Chondrocyte (in vitro differentiated cells): Measurements from ENCODE around the gene G6PD. TPM values are rescaled to one million over a fixed set of nuclear protein-coding genes. Genes with fewer than 3 reads are reported as not detected.

Source experiments
- DNase-seq: peaks from one replicate; pipeline ENCODE4 v3.0.0; 2021; ENCODE audit warnings: mixed read lengths, low spot score
- H3K27ac Mint-ChIP-seq: one replicate; pipeline ENCODE4 v1.8.0; 2021; ENCODE audit warnings: mild to moderate bottlenecking, moderate library complexity, mixed read lengths; ENCODE audit not compliant: unreplicated experiment
- H3K27me3 Mint-ChIP-seq: 2 replicates; pipeline ENCODE4 v1.8.0; 2021; ENCODE audit warnings: low read depth, mixed read lengths
- H3K36me3 Mint-ChIP-seq: 2 replicates; pipeline ENCODE4 v1.8.0; 2021; ENCODE audit warnings: low read depth, mixed read lengths
- H3K4me1 Mint-ChIP-seq: 2 replicates; pipeline ENCODE4 v1.8.0; 2021; ENCODE audit warnings: low read depth, mild to moderate bottlenecking, mixed read lengths
- H3K4me3 Mint-ChIP-seq: one replicate; pipeline ENCODE4 v1.8.0; 2021; ENCODE audit warnings: mild to moderate bottlenecking, moderate library complexity, mixed read lengths; ENCODE audit not compliant: unreplicated experiment
- H3K9me3 Mint-ChIP-seq: 2 replicates; pipeline ENCODE4 v1.8.0; 2021; ENCODE audit warnings: low read depth, mixed read lengths
- CTCF ChIP-seq: fragments of 200-600 bp; sonication (generic); IDR thresholded peaks from 2 replicates; pipeline ENCODE4 v1.5.0; 2021; ENCODE audit warnings: antibody characterized with exemption, mild to moderate bottlenecking, moderate library complexity
- total RNA-seq: library from RNA; stranded (reverse); gene quantifications from 3 replicates; pipeline ENCODE4 v1.2.1, GENCODE V29; 2021

Gene G6PD
- total RNA-seq, 1 donor from 2014 or later = 63.9 TPM

GRCh38 chrX:154511761-154512160 is 34.9 kb downstream of the G6PD start:
- Mint-ChIP-seq H3K27me3 (no peaks in the 10 kb centered on the region), H3K4me1 (peaks cover 11% of the 10 kb centered on the region)
- TF ChIP-seq CTCF = no peak

GRCh38 chrX:154509455-154509854 is 37.2 kb downstream of the G6PD start:
- no peak for DNase-seq
- no peak overlapping the region for H3K27ac Mint-ChIP-seq
- no peaks in the 10 kb centered on the region for H3K27me3 Mint-ChIP-seq
- H3K36me3 Mint-ChIP-seq = peaks cover 12% of the 10 kb centered on the region
- peaks cover 8% of the 10 kb centered on the region for H3K4me1 Mint-ChIP-seq
- TF ChIP-seq CTCF = no peak
- H3K9me3 Mint-ChIP-seq = peaks cover 19% of the 10 kb centered on the region
- no peak overlapping the region for H3K4me3 Mint-ChIP-seq

More at GRCh38 chrX:154511761-154512160, 34.9 kb downstream of the G6PD start:
- DNase-seq = no peak
- Mint-ChIP-seq H3K36me3 (peaks cover 9% of the 10 kb centered on the region), H3K4me3 (no peak overlapping the region), H3K9me3 (peaks cover 16% of the 10 kb centered on the region), H3K27ac (no peak overlapping the region)

GRCh38 chrX:154508384-154508745 is 38.3 kb downstream of the G6PD start:
- H3K9me3 Mint-ChIP-seq = peaks cover 19% of the 10 kb centered on the region
- peaks cover 12% of the 10 kb centered on the region for H3K36me3 Mint-ChIP-seq
- TF ChIP-seq CTCF = no peak
- H3K4me1 Mint-ChIP-seq = peaks cover 8% of the 10 kb centered on the region
- no peak for DNase-seq
- no peak overlapping the region for H3K4me3 Mint-ChIP-seq
- H3K27me3 Mint-ChIP-seq = no peaks in the 10 kb centered on the region
- H3K27ac Mint-ChIP-seq = no peak overlapping the region

GRCh38 chrX:154507673-154508383 is 38.8 kb downstream of the G6PD start:
- TF ChIP-seq CTCF = no peak
- DNase-seq = no peak
- H3K9me3 Mint-ChIP-seq = peaks cover 19% of the 10 kb centered on the region
- H3K27ac Mint-ChIP-seq = no peak overlapping the region
- H3K36me3 Mint-ChIP-seq = peaks cover 12% of the 10 kb centered on the region
- H3K27me3 Mint-ChIP-seq = no peaks in the 10 kb centered on the region
- peaks cover 8% of the 10 kb centered on the region for H3K4me1 Mint-ChIP-seq
- no peak overlapping the region for H3K4me3 Mint-ChIP-seq

- H3K4me3 Mint-ChIP-seq = no peak overlapping the region
- H3K9me3 Mint-ChIP-seq = peaks cover 19% of the 10 kb centered on the region
- no peak for DNase-seq
- H3K36me3 Mint-ChIP-seq = peaks cover 12% of the 10 kb centered on the region
- no peak for TF ChIP-seq CTCF
- peaks cover 8% of the 10 kb centered on the region for H3K4me1 Mint-ChIP-seq
- no peaks in the 10 kb centered on the region for H3K27me3 Mint-ChIP-seq
- no peak overlapping the region for H3K27ac Mint-ChIP-seq
These were observed 39.9 kb downstream of the G6PD start for GRCh38 chrX:154506483-154507332.
